Measurements from ENCODE around the gene PLOD2.

DNA sequence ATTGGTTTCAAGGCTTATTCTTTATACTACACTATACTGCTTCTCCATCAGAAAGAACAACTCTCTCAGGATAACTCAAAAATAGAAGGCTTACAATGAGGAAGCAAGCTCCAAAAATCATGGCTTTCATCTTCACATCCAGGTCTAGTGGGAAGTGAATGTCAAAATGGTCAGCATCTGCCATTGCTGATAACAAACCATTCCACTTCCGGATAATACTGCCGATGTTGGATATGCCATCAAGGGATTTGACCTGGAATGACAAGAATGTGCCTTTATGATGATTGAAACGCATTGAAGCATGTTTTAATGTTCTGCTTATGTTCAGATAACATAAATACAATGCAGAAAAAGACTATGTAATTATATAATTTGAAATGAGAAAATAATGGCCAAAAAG, 34.0 kb upstream of the PLOD2 start:
- TF ChIP-seq, protein P1, sequence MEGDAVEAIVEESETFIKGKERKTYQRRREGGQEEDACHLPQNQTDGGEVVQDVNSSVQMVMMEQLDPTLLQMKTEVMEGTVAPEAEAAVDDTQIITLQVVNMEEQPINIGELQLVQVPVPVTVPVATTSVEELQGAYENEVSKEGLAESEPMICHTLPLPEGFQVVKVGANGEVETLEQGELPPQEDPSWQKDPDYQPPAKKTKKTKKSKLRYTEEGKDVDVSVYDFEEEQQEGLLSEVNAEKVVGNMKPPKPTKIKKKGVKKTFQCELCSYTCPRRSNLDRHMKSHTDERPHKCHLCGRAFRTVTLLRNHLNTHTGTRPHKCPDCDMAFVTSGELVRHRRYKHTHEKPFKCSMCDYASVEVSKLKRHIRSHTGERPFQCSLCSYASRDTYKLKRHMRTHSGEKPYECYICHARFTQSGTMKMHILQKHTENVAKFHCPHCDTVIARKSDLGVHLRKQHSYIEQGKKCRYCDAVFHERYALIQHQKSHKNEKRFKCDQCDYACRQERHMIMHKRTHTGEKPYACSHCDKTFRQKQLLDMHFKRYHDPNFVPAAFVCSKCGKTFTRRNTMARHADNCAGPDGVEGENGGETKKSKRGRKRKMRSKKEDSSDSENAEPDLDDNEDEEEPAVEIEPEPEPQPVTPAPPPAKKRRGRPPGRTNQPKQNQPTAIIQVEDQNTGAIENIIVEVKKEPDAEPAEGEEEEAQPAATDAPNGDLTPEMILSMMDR (IDR thresholded peaks at IDR 0.05) = no peak
- no peak for TF ChIP-seq EZH2 (IDR thresholded peaks at IDR 0.05; ENCODE audit: borderline replicate concordance, insufficient read depth, low read depth, low read length, poor library complexity, severe bottlenecking)
